ENCODE data around the gene TRAF3IP3.

The TRAF3IP3 gene, protein sequence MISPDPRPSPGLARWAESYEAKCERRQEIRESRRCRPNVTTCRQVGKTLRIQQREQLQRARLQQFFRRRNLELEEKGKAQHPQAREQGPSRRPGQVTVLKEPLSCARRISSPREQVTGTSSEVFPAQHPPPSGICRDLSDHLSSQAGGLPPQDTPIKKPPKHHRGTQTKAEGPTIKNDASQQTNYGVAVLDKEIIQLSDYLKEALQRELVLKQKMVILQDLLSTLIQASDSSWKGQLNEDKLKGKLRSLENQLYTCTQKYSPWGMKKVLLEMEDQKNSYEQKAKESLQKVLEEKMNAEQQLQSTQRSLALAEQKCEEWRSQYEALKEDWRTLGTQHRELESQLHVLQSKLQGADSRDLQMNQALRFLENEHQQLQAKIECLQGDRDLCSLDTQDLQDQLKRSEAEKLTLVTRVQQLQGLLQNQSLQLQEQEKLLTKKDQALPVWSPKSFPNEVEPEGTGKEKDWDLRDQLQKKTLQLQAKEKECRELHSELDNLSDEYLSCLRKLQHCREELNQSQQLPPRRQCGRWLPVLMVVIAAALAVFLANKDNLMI

DNA sequence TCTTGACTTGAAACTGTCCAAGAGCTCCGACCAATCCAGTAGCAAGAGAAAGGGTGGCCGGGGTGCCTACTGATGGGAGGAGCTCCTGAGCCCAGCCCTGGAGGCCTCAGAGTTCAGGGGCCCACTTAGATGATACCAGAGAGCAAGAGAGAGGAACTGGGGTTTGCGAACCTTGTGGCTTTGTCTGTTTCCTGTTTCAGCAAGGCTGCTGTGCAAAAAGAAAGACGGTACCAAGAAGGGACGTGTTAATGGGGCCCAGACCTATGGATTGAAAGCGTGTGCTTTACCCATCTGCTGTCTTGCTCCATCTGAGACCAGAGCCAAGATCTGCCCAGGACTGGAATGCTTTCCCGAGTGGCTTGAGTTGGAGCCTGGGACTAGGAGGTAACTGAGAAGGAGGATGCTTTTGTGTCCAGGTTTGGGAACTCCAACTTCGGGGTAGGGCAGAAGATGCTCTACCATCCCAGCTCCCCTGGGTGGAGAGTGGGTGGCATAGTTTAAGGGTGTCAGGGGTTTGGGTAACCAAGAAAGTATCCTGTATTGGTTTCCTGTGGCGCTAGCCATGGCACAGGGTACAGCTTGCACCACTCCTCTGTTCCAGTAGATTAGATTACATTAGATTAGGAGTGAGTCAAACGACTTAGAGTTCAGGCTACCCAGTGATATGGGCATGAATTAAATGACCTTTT lies at the start of gene TRAF3IP3:
TSS of gene TRAF3IP3 (plus strand) at position 128 of the 689 bp plus-strand sequence. CDS start 3,987 bp downstream, outside the sequence.
- DNase-seq = no peak

DNA sequence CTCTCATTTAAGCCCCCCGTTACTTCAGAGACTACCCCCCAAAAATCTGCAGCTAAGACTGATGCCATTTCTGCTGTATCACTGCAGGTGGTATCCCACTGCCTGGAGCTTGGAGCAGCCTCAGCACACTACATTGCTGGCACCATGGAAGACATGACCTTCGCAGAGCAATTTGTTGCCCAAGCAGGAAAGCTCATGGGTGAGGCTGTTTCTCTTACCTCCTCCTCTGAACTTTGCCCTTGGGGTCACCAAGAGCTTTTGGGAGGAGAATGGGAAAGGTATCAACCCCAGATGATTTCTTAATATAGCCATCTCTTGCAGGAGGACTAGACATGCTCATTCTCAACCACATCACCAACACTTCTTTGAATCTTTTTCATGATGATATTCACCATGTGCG lies 49.2 kb upstream of the TRAF3IP3 start:
- DNase-seq = no peak

DNA sequence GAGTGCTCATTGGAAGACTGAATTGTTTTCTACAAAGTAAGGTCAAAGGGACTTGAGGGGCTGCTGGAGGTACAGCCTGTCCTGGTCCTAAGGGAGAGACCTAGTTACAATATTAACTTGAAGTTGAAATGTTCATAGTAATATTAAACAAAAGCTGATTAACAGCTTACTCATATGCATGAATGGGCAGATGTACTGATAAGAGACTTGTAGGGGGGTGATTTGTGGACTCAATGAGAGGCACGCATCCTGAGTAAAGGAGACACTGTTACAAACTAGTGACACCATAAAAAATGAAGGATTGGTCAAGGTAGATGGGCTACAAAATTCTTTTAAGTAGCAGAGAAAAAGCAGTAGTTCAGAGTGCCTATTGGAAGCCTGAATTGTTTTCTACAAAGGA lies 48.5 kb upstream of the TRAF3IP3 start:
- DNase-seq = no peak

DNA sequence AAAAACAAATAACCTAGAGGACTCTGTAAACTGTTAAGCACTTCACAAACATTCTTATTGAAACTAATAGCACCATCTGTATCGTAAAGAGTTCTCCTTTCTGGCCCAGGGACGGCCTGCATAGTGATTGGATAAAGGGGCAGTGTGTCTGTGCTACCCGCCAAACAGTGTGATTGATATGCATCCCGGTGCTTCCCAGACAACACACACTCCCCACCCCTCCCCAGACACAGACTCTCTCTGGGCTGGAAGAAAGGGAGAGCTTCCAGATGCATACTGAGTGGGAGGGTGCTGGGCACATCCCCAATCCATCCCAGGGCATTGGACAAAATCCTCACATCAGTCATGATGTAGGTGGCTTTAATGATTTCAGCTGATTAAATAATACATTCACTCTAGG lies 47.6 kb upstream of the TRAF3IP3 start:
- DNase-seq = no peak

DNA sequence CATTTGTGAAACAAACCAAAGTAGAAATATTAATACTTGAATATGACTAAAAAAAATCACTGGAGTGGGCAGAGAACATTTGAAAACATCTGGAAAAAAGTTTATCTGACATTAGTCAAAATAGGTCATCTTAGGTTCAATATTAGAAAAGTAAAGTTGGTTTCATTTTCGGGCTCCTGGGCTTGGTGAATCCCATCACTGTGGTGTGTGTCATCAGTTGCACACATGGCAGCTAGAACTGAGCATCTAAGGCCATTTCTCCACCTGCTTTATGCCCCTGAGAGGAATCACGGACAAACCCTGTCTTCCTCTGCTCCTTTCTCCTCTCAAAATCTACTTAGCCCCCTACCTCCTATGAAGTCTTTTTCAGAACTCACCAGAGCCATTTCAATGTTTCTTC lies 45.8 kb upstream of the TRAF3IP3 start:
- DNase-seq = no peak

DNA sequence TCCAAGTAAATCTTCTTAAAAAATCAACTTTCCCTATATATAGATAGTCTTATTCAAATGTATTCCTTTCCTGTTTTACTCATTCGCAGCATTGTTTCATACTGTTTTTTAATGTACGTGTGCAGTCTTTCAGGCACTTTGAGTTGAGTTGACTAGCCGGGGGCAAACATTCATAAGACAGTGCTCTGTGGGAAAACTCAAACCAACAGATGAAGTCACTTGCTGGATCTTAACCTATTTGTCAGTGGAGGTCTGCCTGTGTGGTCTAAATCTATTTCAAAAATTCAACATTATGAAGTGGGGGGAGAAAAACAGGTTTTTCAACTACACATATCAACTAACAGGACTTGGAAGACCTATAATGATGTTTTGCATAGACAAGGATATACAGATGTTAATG lies 45.0 kb upstream of the TRAF3IP3 start:
- DNase-seq = no peak

DNA sequence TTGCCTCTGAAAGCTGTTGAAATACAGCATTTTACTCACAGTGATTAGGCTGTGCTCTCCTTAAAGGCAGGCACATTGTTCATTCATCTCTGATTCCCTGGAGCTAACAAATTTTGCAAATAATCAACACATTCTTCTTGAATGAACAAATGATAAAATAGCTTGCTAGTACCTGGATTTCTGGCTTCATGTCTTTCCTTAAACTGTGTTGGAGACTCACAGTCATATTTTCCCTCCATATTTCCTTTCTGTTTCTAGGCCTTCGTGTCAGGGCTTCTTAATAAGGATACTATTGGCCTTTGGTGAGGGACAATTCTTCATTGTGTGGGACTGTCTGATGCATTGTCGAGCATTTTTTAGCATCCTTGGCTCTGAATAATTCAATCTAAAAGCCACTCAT lies 41.5 kb upstream of the TRAF3IP3 start:
- DNase-seq = no peak

DNA sequence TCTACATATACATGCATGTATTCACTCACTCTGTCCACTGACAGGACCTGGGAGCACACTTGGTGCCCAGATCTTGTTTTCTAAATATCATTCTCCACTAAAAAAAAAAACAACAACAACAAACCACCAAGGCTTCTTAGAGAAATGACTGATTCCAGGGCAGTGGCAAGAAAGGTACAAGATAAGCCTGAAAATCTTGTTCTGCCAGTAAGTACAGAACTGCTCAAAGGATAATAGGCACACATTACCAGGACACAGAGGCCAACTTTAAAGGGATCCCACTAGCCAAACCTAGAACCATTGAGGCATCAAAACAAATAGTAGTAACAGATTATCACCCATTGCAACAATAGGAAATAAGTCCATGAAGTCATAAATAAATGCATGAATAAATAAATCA lies 40.5 kb upstream of the TRAF3IP3 start:
- no peak for DNase-seq

DNA sequence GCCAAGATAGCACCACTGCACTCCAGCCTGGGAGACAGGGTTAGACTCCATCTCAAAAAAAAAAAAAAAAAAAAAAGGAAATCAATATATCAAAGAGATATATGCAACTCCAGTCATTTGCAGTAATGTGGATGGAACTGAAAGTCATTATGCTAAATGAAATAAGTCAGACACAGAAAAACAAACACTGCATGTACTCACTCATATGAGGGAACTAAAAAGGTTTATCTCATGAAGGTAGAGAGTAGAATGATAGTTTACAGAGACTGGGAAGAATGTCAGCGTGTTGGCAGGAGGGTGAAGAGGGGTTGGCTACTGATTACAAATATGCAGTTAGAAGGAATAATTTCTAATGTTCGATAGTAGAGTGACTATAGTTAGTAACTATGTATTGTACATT lies 38.0 kb upstream of the TRAF3IP3 start:
- DNase-seq = no peak

DNA sequence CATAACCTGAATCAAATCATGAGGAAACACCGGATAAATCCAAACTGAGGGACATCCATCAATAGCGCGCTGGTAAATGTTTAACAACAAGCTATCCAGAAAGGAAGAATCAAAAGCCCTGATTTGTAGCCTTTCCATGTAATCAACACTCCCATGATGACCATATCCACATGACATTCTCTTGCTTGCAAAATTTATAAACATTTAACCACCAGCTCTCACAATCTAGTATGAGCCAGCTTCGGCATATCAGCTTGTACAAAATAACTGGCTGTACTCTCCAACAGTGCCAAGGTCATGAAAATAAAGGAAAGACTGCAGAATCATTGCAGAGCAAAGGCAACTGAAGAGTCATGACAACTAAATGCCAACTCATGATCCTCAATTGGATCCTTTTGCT lies 35.5 kb upstream of the TRAF3IP3 start:
- DNase-seq = no peak

DNA sequence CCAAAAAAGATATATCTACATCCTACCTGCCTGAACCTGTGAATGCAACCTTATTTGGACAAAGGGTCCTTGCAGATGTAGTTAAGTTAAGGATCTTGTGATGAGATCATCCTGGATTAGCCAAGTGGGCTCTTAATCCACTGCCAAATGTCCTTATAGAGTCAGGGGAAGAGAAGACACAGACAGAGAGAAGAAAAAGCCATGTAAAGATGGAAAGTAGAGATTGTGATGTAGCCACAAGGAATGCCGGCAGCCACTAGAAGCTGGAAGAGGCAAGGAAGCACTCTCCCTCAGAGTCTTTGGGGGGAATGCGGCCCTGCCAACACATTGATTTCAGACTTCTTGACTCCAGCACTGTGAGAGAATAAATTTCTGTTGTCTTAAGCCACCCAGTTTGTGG lies 35.0 kb upstream of the TRAF3IP3 start:
- no peak for DNase-seq

DNA sequence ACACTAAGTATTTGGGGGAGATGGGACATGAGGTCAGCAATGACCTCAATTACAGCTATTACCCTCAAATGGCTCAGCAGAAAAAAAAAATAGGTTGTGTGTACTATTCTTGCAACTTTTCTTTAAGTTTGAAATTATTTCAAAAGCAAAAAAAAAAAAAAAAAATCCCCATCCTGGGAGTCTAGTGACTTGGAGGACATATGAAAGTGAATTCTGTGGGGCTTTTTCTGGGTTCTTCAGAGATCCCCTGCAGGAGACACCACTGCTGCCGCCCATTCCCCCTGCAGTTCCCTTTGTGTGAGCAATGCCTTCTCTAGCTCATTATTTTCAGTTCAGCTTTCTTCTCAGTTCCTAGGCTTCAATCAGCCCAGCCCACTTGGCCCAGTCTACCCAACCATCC lies 34.5 kb upstream of the TRAF3IP3 start:
- no peak for DNase-seq

DNA sequence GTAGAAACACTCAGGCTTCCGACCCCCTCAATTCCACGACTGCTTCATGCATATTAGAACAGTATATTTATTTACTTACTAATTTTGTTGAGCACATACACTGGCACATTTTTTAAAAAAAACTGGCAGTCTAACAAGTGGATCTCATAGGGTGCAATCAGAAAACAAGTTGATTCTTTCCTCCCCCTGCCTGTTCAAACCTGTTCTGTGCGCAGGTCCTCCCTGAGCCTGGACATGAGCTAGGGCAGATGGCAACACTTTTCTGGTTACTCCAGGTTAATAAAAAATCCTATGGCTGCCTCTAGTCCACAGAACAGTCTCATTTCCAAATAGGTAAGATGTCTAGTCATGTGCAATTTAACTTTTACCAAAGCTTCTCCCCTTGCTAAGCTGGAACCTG lies 32.6 kb upstream of the TRAF3IP3 start:
- DNase-seq = no peak

DNA sequence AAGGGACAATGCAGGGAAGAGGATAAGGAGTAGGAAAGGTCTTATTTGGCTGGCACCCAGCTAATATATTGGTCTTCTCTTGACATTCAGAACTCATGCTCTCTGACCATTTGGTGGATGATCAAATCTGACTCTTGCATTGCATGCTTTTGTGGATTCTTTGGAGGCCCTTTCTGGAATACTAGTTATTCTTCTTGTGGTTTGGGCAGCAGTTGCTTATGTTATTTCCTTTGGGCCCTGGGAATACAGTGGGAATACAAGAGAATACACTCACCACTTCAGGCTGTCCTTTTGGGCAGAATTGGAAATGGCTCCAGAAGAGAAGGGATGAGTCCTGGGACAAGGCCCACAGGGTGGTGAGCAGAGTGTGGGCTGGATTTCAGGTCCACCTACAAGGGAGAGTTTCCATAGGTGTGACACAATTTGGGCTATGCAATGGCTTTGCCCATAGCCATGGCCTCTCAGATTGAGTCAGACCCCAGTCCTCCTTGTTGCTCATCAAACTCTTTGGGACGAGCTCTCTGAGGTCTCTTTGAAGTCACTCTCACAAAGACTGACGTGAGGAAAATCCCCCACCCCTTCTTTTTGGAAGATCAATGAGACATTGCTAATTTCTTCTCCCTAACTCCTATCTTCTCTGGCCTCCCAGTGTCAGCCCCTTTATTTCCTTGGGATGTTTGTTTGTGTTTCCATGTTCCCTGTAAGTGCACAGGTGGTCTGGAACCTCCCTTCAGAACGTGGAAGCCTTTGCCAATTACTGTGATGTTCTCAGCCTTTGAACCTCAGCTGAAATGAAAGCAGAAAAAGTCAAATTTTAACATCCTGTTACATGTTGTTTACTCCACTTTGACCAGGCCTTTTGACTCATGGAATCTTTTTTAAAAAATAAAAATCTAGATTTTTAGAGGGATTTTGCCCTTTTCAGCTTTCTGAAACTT lies 31.8 kb upstream of the TRAF3IP3 start:
- no peak for DNase-seq

DNA sequence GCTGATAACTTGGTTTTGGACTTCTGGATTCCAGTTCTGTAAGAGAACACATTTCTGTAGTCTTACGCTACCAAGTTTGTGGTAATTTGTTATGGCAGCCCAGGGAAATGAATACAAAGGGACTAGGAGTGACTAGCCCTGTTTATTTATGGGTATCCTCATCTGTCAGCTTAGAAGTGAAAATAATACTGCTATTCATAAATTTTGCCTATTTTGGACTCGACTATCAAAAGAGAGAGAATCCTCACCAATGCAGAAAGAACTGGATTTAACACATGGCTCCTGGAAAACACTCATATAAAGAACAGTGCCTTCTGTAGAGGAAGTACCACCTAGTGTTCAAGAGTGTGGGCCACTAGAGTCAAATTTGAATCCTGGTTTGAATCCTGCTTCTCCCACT lies 28.6 kb upstream of the TRAF3IP3 start:
- no peak for DNase-seq

DNA sequence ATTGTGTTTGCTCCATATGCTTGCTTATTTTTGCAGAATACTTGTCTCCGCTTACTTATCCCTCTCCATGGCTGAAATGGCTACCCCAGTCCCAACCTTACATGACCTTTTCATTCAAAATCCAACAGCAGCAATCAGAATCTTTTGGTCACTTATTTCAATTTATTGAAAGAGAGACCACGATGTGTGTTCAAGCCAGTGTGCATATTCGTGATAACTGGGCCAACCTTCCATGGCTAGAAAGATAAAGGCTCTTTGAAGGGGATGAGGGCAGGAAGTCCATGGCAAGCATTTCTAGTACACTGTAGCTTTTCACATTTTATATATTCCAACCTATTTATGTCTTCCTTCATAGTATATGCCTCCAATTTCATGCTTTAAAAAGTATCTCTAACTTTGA lies 28.1 kb upstream of the TRAF3IP3 start:
- no peak for DNase-seq

DNA sequence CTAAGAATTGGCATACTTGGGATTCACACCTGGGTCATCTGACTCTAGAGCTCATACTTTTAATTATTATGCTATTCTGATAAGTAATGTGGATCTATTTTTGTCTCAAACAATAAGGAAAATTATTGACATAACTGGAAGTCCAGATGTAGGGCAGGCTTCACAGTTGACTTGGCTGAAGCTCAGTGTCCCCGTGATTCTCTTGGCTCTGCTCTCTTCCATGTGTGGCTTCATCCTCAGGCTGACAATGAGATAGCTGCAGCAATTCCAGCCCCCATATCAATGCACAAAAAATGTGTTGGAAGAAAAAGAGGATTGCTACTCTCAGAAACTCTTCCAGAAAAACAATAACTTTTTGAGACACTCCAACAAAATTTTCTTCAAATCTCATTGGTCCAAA lies 27.4 kb upstream of the TRAF3IP3 start:
- DNase-seq = no peak

DNA sequence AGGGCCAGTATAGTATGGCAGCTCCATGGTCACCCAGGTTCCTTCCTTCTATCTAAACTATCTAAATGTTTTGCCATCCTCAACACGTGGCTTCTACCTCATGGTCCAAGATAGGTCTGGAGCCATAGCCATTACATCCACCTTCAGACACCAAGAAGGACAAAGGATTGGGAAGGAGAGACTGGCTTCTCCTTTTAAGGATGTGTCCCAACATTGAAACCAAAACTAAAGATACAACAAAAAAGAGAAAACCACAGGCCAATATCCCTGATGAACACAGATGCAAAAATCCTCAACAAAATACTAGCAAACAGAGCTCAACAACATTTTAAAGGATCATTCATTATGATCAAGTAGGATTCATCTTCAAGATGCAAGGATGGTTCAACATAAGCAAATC lies 26.4 kb upstream of the TRAF3IP3 start:
- DNase-seq = no peak

DNA sequence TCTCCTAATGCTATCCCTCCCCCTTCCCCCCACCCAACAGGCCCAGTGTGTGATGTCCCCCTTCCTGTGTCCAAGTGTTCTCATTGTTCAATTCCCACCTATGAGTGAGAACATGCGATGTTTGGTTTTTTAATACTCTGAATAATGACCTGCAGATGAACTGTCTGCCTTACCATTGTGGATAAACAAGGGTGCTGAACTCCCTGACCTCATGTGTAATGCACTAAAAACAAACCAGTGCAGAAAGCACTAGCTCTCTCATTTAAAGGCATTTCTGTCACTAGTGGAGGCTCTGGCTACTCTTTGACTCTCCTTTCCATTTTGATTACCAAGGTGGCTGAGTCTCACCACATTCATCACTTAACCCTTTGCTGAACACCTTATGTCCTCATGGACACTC lies 23.1 kb upstream of the TRAF3IP3 start:
- DNase-seq = no peak

DNA sequence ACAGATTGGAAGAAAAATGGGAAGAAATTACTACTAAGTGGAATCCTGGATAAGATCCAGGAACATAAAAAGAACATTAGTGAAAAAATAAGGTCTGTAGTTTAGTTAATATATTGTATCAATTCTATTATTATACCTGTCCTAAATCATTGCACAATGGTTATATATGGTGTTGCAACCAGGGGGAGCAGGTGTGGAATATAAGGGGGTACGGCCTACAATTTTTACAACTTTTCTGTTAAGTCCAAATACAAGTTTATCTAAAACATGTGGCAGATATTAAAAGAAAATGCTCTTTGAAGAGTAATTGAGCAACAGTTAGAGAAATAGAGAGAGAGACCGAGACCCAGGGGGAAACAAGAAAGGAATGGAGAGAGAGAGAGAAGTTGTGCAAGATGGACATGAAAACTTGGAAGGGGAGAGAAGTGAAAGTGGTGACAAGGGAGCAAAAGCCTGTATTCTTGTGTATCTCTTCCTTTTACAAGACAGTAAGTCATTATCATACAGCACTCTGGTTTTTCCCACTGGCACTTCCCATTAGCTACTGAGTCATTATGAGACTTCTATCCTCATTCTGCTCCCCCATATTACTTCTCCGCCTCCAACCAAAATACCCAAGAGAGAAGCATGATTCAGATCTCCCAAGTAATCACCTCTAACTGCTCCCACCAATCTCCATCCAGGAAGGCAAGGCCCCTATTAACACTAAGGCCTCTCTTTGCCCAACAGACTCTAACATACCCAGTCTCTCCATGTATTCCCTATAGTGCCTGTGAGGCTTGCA lies 22.3 kb upstream of the TRAF3IP3 start:
- DNase-seq = no peak

DNA sequence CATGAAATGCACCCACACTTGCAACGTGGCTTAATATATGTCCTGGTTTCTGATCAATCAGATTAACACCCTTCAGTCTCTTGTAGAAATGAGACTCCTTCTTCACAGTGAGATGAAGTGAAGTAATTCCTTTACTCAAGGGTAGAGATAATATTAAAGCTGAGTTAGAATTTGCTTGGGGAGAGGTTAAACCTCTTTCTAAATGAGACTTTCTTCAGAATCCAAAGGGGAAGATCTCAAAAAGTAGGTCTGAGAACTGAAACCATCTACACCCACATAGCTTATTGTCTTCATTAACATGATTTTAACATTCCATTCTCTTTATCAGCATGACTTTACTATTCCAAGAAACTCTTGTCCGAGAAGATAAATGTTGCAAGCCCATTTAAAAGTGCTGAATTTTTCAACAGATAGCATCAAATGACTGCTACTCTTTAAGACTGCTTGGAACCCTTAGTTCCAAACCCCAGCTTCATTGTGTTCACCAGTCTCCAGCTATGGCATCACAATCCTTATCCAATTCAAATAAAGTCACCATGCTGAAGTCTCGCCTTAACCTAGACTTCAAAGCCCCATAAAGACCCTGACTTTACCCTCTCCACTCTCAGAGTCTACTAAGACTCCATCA lies 19.2 kb upstream of the TRAF3IP3 start:
- DNase-seq = no peak

DNA sequence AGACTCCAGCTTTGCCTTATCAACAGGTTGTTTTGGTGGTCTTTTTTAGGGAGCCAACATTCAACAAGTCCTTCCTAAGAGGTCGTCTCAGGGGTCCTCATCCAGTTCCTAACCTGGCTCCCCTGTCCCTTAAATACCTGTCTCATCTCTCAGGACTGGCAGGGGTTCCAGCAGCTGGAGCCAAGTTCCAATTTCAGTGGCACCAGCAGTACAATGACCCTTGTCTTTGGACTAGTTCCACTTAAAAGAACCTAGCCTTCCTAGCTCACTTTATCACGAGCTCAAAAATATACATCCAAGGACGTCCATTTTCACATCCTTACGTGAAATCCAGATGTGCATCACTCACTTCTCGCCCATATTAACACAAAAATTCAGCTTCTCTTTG lies 18.7 kb upstream of the TRAF3IP3 start:
- DNase-seq = no peak

Measured in NCI-H187 (cell line).